Subcutaneous abdominal adipose tissue (tissue), 5 donors: ENCODE data around the gene ERC2.

ENCODE experiments used
- H3K27ac ChIP-seq: one replicate; pipeline ENCODE4 v1.7.0; 2013; ENCODE audit warnings: low read depth, mild to moderate bottlenecking, inconsistent platforms, low read length, moderate library complexity
- H3K27me3 ChIP-seq, 5 donors: one replicate each; pipeline ENCODE4 v1.7.0; 2013; ENCODE audit warnings: low read length in 5 of 5, inconsistent platforms in 1 of 5; ENCODE audit not compliant: control insufficient read depth in 5 of 5, insufficient read depth in 4 of 5
- H3K36me3 ChIP-seq, 5 donors: one replicate each; pipeline ENCODE4 v1.7.0; 2013; ENCODE audit warnings: low read length in 5 of 5; ENCODE audit not compliant: control insufficient read depth in 5 of 5, insufficient read depth in 5 of 5
- H3K4me1 ChIP-seq, 5 donors: one replicate each; pipeline ENCODE4 v1.7.0; 2013; ENCODE audit warnings: low read length in 5 of 5, mild to moderate bottlenecking in 3 of 5, moderate library complexity in 1 of 5; ENCODE audit not compliant: control insufficient read depth in 5 of 5, insufficient read depth in 5 of 5
- H3K4me3 ChIP-seq, 5 donors: one replicate each; pipeline ENCODE4 v1.7.0; 2013; ENCODE audit warnings: low read length in 5 of 5, low read depth in 1 of 5
- H3K9ac ChIP-seq, 5 donors: one replicate each; pipeline ENCODE4 v1.7.0; 2013; ENCODE audit warnings: low read length in 5 of 5, mild to moderate bottlenecking in 4 of 5, moderate library complexity in 3 of 5
- H3K9me3 ChIP-seq, 5 donors: one replicate each; pipeline ENCODE4 v1.7.0; 2013; ENCODE audit warnings: low read length in 5 of 5; ENCODE audit not compliant: control insufficient read depth in 5 of 5
- donor health status: healthy.
- donor health status: healthy.
- donor health status: healthy.
- donor health status: healthy.
- donor health status: healthy.

ERC2 gene

DNA sequence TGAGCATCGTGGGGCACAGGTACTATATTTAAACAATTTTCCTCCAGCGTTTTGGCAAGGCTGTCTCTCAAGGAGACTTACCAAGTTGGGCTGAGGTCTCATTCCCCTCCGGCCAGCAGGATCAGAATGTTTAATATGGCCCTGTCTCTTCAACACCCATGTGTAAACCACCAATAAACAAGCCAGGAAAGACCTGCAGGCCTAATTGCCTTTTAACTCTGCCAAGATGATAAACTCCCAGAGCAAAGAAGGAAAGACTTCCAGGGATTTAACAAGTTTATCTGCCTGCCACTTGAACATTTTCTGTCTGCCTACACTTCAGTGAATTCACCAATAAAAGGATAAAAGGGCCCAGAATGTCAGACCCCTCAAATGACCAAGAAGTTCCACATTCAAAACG lies 850.9 kb downstream of the ERC2 start:
- Histone ChIP-seq H3K9ac (no peak overlapping the region), H3K27ac (no peak overlapping the region), H3K27me3 (no peaks in the 10 kb centered on the region), H3K36me3 (no peaks in the 10 kb centered on the region), H3K4me1 (peaks cover 2 to 10% (median 6%) of the 10 kb centered on the region in 5 donors), H3K9me3 (no peaks in the 10 kb centered on the region), H3K4me3 (no peak overlapping the region)

DNA sequence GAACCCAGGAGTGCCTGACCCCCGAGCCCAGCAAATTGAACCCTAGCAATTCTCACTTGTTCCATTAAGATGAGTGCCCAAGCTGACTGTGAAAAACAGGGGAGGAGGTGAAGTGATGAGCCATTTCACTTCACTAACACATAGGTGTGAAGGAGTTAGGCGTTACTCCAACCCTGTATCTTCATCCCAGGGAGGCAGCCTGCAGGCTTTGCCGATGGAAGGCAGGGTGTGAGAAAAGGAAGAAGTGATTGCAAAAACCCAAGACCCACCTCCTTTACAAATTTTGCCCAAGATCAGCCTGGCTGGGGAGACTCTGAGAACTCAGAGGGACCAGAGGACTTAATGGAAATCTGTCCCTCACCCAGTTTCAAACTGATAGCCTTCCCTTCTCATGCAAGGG lies 851.5 kb downstream of the ERC2 start:
- Histone ChIP-seq H3K4me1 (peaks cover 2 to 10% (median 6%) of the 10 kb centered on the region in 5 donors), H3K27me3 (no peaks in the 10 kb centered on the region), H3K27ac (no peak overlapping the region), H3K4me3 (no peak overlapping the region), H3K9ac (no peak overlapping the region), H3K36me3 (no peaks in the 10 kb centered on the region), H3K9me3 (no peaks in the 10 kb centered on the region)

DNA sequence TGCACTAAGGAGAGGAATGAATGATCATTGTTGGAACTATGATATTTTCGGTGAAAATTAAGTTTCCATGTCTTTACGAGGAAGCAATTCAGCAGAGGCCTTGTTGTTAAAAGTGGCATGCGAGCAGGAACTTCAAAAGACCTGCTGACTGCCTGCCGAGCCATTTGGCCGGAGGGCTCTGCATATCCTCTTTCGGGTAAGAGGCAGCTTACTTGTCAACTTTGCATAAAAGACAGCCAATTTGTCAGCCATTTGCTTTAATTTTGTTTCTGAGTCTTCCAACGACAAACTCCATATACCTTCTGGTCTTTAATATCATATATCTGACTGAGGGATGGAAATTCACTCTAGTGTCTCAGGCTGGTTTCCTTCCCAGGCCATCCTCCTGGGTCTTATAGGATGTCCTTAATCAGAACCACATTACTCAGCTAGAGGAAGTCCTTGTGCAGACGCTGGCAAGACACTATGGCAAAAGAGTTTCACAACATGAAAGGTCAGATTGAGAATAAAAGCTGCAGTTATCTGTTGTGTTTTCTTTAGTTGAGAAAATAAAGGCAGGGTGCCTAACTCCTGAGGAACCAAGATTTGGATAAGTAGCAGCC lies 852.5 kb downstream of the ERC2 start:
- Histone ChIP-seq H3K9ac (no peak overlapping the region), H3K9me3 (no peaks in the 10 kb centered on the region), H3K4me3 (no peak overlapping the region), H3K27me3 (no peaks in the 10 kb centered on the region), H3K36me3 (no peaks in the 10 kb centered on the region), H3K27ac (no peak overlapping the region), H3K4me1 (peaks cover 2 to 10% (median 6%) of the 10 kb centered on the region in 5 donors)

DNA sequence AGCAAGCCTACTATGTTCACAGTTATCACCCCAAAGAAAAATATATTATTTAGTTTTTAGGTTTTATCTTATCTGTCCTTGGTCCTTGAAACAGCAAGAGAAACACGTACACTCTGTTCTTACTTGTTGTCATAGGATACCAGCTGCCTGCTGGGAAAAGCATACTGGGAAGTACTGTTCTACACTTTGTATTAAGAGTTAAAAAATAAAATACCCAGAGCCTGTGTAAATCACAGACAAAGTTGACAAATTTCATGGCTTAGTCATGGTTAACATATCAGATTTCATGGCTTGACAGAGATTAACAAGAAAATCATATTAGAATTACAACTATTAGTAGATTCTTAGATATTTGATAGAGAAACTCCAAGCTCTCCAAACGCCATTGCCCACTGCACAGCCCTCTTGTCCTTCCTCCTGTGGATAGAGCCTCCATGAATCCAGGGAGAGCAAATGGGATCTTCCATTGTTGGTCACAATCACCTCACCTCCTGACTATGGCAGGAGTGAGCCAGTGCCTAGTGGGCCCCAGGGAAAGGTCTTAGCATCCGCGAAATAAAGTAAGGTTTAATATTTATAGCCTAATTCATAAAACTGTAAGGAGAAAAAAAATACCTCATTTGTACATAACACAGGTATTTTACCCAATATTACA lies 853.1 kb downstream of the ERC2 start:
- no peaks in the 10 kb centered on the region for H3K9me3 ChIP-seq
- H3K4me3 ChIP-seq: no peak overlapping the region
- no peaks in the 10 kb centered on the region for H3K36me3 ChIP-seq
- H3K9ac ChIP-seq: no peak overlapping the region
- H3K27me3 ChIP-seq: no peaks in the 10 kb centered on the region
- H3K4me1 ChIP-seq: peaks cover 2 to 10% (median 6%) of the 10 kb centered on the region in 5 donors
- no peak overlapping the region for H3K27ac ChIP-seq

DNA sequence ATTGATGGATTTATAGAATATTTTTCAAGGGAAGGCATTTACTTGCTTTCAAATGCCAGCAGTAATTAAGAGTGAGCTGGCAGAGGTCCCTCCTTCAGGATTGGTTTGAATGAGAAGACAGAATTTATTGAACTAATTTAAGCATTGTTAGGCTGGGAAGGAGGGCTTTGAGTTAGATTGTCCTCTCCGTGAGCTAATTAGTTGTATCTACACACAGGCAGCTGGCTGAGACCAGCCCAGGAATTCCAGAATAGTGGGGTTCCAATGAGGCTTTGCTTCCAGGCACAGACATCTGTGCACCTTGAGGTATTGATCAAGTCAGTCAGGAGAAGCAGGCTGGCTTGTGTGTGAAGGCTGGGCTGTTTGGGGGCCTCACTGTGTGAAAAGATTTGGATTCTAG lies 857.1 kb downstream of the ERC2 start:
- H3K9ac ChIP-seq: no peak overlapping the region
- H3K27me3 ChIP-seq: peaks cover 0 to 6% (median 0%) of the 10 kb centered on the region in 5 donors

DNA sequence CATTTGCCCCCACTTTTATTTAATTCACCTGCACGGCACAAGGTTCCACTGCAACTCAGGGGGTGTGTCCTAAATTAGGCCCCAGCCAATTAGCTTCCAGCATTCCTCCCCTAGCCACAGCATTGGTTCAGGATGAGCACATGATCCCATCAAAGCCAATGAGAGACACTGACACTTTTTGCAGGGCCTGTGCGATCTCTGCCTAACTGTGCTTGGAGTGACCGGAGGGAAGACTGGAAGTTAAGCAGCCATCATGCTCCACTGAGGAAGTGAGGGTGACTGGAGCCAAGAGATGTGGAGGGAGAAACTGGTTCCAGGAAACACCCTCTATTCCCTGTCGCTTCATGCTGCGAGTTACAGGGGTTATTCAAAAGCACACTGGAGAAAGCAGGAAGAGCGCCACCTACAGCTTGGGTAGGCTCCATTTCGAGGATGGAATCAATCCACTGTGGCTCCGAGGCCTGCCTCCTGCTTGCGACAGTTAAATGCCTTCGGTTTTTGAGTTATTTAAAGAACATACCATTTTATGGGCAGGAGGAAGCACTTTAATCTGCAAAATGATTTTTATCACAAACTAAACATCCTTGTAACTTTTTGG lies 858.9 kb downstream of the ERC2 start:
- peaks cover 0 to 6% (median 0%) of the 10 kb centered on the region in 5 donors for H3K27me3 ChIP-seq
- no peak overlapping the region for H3K4me3 ChIP-seq
- peaks cover 0 to 5% (median 0%) of the 10 kb centered on the region in 5 donors for H3K4me1 ChIP-seq
- H3K27ac ChIP-seq: no peak overlapping the region
- H3K9ac ChIP-seq: no peak overlapping the region
- no peaks in the 10 kb centered on the region for H3K9me3 ChIP-seq
- H3K36me3 ChIP-seq: no peaks in the 10 kb centered on the region

More for the DNA sequence above, 857.1 kb downstream of the ERC2 start:
- H3K4me3 ChIP-seq: no peak overlapping the region
- H3K4me1 ChIP-seq: no peaks in the 10 kb centered on the region
- no peak overlapping the region for H3K27ac ChIP-seq
- H3K9me3 ChIP-seq: no peaks in the 10 kb centered on the region
- H3K36me3 ChIP-seq: no peaks in the 10 kb centered on the region

DNA sequence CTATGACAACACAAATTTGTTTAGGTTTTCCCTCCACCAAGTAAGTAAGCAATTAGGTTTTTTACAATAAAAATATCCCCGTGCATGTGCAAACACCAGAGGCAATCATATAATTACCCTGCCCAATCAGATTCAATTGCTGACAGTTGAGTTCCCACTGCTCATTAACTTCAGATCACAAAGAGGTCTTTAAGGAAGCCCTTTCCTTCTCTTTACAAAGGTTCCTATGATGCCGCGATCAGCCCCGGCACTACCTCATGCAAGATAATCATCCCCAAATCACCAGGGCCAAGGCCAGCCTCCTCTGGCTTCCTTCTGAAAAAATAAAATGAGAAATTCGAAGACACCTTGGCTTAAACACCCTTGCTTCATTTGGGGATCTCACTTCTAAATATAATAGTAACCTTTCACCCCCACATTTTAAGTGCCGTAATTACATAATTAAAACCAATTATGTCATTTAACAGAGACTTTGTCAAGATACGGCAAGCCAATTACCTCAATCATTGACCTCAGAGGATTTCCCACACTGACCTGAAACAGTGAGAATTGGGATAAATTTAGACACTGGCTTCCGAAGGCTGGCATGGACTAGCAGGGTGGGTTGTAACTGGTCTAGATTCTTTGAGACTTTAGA lies 859.8 kb downstream of the ERC2 start:
- no peak overlapping the region for H3K4me3 ChIP-seq
- no peaks in the 10 kb centered on the region for H3K9me3 ChIP-seq
- H3K27ac ChIP-seq: no peak overlapping the region
- peaks cover 0 to 5% (median 0%) of the 10 kb centered on the region in 5 donors for H3K4me1 ChIP-seq
- H3K27me3 ChIP-seq: peaks cover 0 to 6% (median 0%) of the 10 kb centered on the region in 5 donors
- no peak overlapping the region for H3K9ac ChIP-seq
- no peaks in the 10 kb centered on the region for H3K36me3 ChIP-seq

DNA sequence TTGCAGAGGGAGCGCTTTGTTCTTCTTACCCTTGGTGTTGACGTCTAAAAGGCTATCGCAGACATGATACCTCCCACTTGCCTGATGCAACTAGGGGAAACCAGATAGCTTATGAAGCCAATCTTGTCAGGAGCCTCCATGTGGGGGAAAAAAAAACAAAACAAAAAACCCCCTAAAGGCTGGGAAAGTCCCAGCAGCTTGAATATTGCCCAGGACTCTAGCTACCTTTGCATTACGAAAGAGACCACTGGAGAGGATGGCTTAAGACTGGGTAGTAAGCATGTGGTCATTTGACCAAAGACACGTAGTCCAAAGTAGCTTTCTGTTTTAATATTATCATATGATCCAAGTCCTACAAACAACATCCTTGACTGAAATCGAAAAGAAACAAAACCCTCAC lies 860.4 kb downstream of the ERC2 start:
- H3K27me3 ChIP-seq: peaks cover 0 to 6% (median 0%) of the 10 kb centered on the region in 5 donors
- H3K4me3 ChIP-seq: no peak overlapping the region

DNA sequence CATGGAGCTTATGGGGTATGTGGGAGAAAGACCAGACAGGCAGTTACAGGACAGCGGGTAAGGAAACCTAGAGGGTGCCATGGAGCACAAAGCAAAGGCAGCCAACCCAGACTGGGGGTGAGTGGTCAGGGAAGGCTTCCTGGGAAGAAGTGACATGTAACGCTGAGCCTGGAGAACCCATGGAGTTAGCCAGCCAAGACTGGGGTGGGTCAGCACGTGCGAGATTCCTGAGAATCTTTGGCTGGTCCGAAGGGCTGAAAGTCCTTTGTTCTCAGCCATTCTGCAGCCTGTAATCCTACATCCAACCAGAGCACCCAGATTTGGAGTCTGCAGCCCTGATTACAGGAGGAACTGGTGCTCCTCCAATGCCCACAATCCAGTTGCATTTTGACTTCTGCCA lies 861.1 kb downstream of the ERC2 start:
- Histone ChIP-seq H3K4me3 (no peak overlapping the region), H3K9me3 (no peaks in the 10 kb centered on the region), H3K9ac (no peak overlapping the region), H3K4me1 (peaks cover 0 to 5% (median 0%) of the 10 kb centered on the region in 5 donors), H3K27ac (no peak overlapping the region), H3K36me3 (no peaks in the 10 kb centered on the region), H3K27me3 (peaks cover 0 to 6% (median 0%) of the 10 kb centered on the region in 5 donors)

More for the DNA sequence above, 860.4 kb downstream of the ERC2 start:
- Histone ChIP-seq H3K9me3 (no peaks in the 10 kb centered on the region), H3K27ac (no peak overlapping the region), H3K9ac (no peak overlapping the region), H3K36me3 (no peaks in the 10 kb centered on the region), H3K4me1 (peaks cover 0 to 5% (median 0%) of the 10 kb centered on the region in 5 donors)
